Activated T-cell treated with anti-CD3 and anti-CD28 coated beads, Interleukin-2, amount 50 U/mL, for 1 hour (primary cell): ENCODE results near the gene LPA.
"Not testable (repeated sequence)": the region's sequence is repeated elsewhere in the genome, so short reads cannot be mapped to it uniquely, and the experiment has no call there.

Experiments used
- DNase-seq: peaks from one replicate; pipeline ENCODE4 v3.0.0-alpha.2; 2020

Gene LPA

GRCh38 chr6:160664198-160664597, at the start of gene LPA:
Gene LPA (minus strand): TSS chr6:160664275. CDS start chr6:160664214, 61 bp downstream.
- DNase-seq, result not testable (repeated sequence)

- not testable (repeated sequence) for DNase-seq
These were observed 44.9 kb upstream of the LPA start for GRCh38 chr6:160708993-160709392.

GRCh38 chr6:160704688-160705087, 40.6 kb upstream of the LPA start:
- not testable (repeated sequence) for DNase-seq

- not testable (repeated sequence) for DNase-seq
These were observed 38.0 kb upstream of the LPA start, which contains the start of gene PLG for GRCh38 chr6:160701918-160702680. Gene PLG (plus strand): TSS chr6:160702244. CDS start chr6:160702305, 61 bp downstream.

- no peak for DNase-seq
These were observed 33.8 kb upstream of the LPA start for GRCh38 chr6:160697826-160698225.

- DNase-seq, result not testable (repeated sequence)
These were observed 32.8 kb upstream of the LPA start for GRCh38 chr6:160696884-160697283.

GRCh38 chr6:160695622-160696021, 31.5 kb upstream of the LPA start:
- DNase-seq, result not testable (repeated sequence)

- DNase-seq, result not testable (repeated sequence)
These were observed 30.9 kb upstream of the LPA start for GRCh38 chr6:160695025-160695424.

- DNase-seq, result no peak
These were observed 28.4 kb upstream of the LPA start for GRCh38 chr6:160692369-160692959.

GRCh38 chr6:160691617-160692016, 27.5 kb upstream of the LPA start:
- no peak for DNase-seq

- no peak for DNase-seq
These were observed 26.4 kb upstream of the LPA start for GRCh38 chr6:160690458-160690857.

GRCh38 chr6:160685762-160686450, 21.8 kb upstream of the LPA start:
- DNase-seq, result no peak

- DNase-seq, result not testable (repeated sequence)
These were observed 21.2 kb upstream of the LPA start for GRCh38 chr6:160685101-160685761.

GRCh38 chr6:160679402-160679769, 15.3 kb upstream of the LPA start:
- DNase-seq, result no peak

- DNase-seq, result no peak
These were observed 14.8 kb upstream of the LPA start for GRCh38 chr6:160678744-160679401.

GRCh38 chr6:160678230-160678629, 14.2 kb upstream of the LPA start:
- DNase-seq, result no peak

GRCh38 chr6:160676418-160676817, 12.3 kb upstream of the LPA start:
- DNase-seq, result not testable (repeated sequence)

- DNase-seq, result no peak
These were observed 4.5 kb upstream of the LPA start for GRCh38 chr6:160668589-160668988.

GRCh38 chr6:160667639-160668481, 3.8 kb upstream of the LPA start:
- peak; percentile 20 for DNase-seq

GRCh38 chr6:160662842-160663241, 1.2 kb downstream of the LPA start:
- DNase-seq, result no peak

GRCh38 chr6:160662429-160662828, 1.6 kb downstream of the LPA start:
- no peak for DNase-seq

- no peak for DNase-seq
These were observed 2.9 kb downstream of the LPA start for GRCh38 chr6:160661216-160661615.
